ENCODE measurements around the gene SLC9A3.
"Not testable (repeated sequence)": the region's sequence is repeated elsewhere in the genome, so short reads cannot be mapped to it uniquely, and the experiment has no call there.

Gene SLC9A3

GRCh38 chr5:524234-524972 lies at the start of gene SLC9A3:
TSS of gene SLC9A3 (minus strand) at chr5:524449.
- DNase-seq: no peak

DNA sequence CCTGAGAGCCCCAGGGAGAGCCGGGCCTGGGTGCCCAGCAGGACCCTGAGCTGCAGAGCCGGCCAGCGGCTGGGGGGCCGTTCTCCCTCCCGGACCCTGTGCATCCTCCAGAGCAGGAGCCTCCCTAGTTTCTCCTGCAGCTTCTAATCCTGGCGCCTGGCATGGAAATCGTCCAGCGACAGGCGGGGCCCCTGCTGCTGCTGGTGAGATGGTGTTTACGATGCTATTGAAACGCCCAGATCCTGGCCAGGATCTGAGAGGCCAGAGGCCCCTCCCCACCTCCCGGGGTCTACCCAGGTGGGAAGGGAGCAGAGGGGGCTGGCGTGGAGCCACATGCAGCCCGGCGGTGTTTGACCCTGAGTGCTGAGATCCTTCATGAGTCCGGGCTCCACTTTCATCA lies 49.7 kb upstream of the SLC9A3 start:
- DNase-seq: no peak

DNA sequence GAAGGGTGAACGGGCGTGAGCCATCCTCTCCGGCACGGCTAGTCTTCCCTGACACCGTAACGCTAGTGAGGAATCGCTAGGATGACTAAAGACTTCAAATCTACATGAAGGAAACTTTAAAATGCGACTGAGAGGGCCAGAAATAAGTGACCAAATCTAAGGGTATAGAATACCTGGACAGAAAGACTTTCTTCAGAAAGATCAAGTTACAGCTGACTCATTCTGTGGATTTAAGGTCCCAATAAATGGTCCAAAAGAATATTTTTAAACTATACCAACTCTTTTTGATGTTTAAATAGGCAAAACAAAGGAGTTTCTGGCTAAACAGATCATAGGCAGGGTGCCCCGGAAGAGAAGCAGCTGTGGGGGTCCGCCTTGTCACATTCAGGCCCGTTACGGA lies 49.0 kb upstream of the SLC9A3 start:
- no peak for DNase-seq

DNA sequence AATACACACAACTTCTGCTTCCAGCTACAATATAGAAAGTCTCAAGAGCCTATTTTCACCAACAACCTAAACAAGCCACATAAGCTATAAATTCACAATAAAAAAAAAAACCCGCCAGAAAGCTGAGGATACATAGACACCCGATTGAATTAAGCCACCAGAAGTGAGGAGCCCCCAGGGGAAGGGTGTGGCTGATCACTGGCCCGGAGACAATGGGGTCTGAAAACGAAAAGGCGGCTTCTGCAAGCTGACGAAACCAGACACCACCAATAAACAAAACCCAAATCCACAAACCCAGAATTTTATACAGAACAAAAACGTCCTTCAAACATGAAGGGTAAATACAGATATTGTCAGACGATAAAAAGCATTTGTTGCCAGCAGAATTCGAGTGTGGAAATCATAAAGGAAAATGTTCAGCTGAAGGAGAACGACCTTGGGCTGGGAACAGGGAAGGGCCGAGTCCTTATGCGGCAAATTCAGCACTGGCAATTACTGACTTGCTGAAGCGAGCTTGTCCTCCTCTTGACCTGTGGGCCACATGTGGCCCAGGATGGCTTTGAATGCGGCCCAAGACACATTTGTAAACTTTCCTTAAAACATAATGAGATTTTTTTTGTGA lies 48.3 kb upstream of the SLC9A3 start:
- no peak for DNase-seq

- DNase-seq: no peak
Measured at GRCh38 chr5:571791-572190, 47.5 kb upstream of the SLC9A3 start.

GRCh38 chr5:570886-571285 lies 46.6 kb upstream of the SLC9A3 start:
- DNase-seq: no peak

DNA sequence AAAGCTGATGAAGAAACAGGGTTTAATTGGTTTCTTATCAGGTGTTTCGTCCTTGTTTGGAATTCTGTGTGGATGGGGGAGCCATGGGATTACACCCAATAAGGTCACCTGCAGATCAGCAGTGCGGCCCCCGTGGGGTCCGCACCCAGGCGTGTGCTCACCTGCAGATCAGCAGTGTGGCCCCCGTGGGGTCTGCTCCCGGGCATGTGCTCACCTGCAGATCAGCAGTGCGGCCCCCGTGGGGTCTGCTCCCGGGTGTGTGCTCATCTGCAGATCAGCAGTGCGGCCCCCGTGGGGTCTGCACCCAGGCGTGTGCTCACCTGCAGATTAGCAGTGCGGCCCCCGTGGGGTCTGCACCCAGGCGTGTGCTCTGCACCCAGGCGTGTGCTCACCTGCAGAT lies 46.2 kb upstream of the SLC9A3 start:
- no peak for DNase-seq

- no peak for DNase-seq
Measured at GRCh38 chr5:569868-570361, 45.7 kb upstream of the SLC9A3 start.

GRCh38 chr5:569358-569867 lies 45.2 kb upstream of the SLC9A3 start:
- DNase-seq: no peak

DNA sequence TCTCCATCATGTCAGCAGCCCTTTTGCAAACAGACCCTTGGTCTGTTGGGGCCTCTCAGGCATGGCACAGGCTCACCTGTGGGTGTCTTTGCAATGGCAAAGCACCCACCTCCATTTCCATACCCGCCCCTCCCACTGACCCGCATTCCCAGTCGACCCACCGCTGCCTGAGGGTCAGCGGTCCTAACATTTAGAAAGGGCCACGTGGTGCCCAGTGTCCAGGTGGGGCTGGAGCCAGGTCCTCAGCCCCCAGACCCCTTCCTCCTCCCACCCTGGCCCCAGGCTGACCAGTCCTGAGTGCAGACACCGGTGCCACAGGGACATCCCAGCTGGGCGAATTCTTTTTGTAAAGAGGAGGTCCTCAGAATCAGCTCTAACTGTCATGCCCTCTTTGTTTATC lies 44.6 kb upstream of the SLC9A3 start:
- DNase-seq: no peak

DNA sequence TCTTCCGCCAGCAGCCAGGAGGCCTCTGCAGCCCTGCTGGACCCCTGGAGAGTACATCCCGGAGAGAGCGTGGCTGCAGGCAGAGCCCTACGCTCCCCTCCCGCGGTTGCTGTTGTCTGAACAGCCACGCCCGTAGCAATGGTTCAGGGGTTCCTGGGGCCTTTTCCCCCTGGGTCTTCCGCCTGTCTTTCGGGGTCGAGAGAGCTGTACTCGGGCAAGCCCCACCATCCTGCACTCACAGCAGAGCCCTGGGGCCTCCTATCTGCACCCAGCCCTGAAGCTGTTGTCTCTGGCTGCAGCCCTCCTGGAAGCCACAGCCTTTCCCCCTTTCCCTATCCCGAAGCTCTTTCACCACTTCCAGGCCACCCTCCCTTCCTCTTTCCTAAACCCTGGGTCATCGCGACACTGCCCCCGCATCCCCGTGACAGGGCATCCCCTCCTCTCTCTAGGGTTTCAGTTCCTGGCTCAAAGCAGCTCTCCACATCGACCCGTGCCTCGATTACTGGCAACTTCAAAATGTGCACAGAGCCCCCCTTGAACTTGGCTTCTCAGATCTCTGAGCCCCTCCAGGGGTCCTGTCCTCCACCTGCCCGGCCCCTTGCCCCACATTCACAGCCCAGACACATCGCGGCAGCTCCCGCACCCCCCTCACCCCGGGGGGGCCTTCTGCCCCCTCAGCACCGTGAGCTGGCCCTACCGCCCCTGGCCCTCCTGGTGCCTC lies 44.0 kb upstream of the SLC9A3 start:
- no peak for DNase-seq

DNA sequence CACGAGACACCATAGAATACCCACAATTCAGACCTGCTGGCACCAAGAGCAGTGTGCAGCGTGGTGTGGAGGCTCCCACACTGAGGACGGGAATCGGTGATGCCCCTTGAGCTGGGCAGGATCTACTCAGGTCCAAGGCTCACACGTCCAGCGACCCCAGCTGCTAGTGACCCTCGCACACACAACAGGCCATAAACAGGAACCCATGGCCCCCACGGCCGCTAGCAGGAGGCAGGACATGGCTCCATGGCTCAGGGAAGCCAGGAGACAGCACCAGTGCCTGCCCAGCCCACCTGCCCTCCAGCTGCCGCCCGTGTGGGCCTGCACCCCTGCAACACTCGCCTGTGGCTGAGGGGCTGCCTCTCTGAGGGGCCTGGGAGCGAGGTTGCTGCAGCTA lies 43.4 kb upstream of the SLC9A3 start:
- no peak for DNase-seq

DNA sequence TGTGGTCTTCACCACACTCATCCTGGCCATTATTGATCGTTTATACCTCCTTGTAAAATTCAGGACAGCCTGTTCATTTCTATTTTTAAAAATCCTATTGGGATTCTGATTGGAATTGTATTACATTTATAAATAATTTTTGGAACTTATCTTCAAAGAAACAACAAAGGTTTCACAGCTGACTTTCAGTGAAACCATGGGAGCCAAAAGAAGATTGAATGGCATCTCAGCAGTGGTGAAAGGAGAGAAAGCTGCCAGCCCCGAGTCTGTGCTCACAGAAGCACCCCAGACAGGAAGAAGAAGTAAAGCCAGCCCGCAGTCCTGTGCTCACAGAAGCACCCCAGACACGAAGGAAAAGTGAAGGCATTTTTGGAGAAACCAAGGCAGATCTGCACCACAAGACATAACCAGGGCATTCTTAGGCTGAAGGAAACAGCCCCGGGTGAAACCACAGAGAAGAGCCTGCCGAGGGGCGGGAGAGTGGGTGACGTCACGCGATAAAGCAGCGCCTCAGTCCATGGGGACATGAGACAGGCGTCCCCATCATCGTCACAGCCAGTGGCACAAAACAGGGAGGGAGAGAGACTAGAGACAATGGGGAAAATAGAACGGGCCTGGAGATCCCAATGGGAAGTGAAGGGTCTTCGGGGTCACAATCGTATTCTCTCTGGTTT lies 42.5 kb upstream of the SLC9A3 start:
- no peak for DNase-seq

- peak; percentile 34 for DNase-seq
Measured at GRCh38 chr5:565782-566440, 41.7 kb upstream of the SLC9A3 start.

- DNase-seq: no peak
Measured at GRCh38 chr5:561408-561807, 37.2 kb upstream of the SLC9A3 start.

DNA sequence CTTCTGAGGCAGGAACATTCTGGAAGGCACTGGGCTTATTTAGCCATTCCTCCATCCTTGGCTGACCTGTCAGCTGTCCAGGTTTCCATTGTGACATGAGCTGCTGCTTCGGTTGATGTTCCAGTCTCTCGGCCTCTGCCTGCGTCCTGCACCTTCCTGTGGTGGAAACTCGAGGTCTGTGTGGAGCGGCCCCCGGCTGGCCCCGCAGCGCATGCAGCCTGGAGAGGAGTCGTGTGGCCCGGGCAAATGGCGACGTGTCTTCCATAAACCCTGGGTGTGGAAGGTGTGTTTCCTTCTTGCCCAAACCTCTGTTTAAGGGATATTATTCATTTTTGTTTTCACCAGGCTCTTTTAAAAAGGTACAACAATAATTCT lies 36.5 kb upstream of the SLC9A3 start:
- DNase-seq: no peak

DNA sequence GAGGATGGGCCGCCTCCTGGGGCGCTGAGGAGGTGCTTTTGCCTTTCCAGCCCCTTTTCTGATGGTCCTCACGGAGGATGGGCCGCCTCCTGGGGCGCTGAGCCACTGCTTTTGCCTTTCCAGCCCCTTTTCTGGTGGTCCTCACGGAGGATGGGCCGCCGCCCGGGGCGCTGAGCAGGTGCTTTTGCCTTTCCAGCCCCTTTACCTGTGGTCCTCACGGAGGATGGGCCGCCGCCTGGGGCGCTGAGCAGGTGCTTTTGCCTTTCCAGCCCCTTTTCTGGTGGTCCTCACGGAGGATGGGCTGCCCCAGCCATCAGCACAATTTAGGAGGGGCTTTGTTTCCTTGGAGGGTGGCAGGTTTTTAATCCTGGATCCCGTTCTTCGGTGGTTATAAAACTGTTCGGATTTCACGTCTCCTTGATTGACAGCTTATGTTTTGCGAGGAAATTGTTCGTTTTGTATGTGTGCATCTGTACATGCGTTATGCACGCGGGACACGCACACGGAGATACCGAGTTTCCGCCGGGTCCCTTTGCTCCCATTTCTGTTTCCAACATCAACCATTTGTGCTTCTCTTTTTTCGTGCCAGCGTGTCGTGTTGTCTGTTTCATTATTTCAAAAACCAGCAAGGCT lies 34.7 kb upstream of the SLC9A3 start:
- no peak for DNase-seq

DNA sequence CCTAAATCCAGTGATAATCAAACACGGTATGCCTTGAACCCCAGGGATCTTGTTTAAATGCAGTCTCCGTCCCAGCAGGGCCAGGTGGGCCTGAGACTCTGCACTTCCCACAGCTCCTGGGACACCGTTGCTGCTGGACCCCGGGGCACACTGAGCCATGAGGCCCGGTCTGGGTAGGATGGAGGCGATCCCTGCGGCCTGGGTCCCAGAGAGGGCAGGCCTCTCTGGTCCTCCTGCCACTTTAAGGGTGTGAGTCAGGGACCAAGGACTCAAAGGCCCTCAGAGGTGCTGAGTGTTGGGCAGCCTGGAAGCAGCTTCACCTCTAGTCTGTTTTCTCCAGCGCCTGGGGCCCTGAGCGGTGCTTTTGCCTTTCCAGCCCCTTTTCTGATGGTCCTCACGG lies 34.1 kb upstream of the SLC9A3 start:
- no peak for DNase-seq

DNA sequence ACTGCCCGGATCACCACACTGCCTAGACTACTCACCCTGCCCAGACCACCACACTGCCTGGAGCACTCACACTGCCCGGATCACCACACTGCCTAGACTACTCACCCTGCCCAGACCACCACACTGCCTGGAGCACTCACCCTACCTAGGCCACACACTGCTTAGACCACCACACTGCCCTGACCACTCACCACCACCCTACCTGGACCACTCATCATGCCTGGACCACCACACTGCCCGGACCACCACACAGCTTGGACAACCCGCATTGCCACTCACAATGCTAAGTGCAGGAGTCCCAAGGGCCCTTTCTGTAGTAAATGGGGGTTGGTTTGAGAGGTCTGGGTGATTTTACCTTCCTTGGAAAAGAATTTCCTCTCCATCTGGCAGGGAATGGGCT lies 33.7 kb upstream of the SLC9A3 start:
- not testable (repeated sequence) for DNase-seq

DNA sequence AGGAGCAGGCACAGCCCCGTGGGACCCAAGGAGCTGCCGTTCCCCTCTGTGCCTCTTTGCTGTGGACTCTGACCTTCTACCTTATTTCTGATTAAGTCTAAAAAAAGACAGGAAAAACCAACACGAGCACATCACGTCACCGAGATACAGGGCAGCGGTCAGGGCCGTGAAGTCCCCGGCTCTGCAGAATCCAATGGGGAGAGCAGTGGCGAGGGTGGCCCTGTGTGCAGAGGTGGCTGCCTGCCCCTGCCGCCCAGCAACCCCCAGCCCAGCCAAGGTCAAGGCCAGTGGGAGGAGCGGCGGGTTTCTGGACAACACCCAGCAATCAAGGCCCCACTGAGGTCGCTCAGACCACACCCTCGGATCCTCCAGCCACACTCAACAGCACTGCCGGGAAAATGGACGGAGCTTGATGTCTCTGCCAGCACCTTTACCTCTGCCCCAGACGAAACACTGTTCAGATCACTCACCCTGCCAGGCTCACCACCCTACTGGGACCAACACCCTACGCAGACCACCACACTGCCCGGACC lies 32.7 kb upstream of the SLC9A3 start:
- no peak for DNase-seq

GRCh38 chr5:555058-555623 lies 30.9 kb upstream of the SLC9A3 start:
- no peak for DNase-seq

Data from EL (cell line).